ENCODE data around the gene HTATSF1.

- TF ChIP-seq EZH2 (IDR thresholded peaks at IDR 0.05; ENCODE audit: low read length, unreplicated experiment), result no peak
- TF ChIP-seq CTCF (conservative IDR thresholded peaks at IDR 0.05; ENCODE audit: low read depth, low read length), result no peak
These were observed 20.4 kb upstream of the HTATSF1 start for GRCh38 chrX:136477026-136477425.

Data from PC-3 (cell line).